ENCODE measurements around the gene LSM3.

LSM3 gene

DNA sequence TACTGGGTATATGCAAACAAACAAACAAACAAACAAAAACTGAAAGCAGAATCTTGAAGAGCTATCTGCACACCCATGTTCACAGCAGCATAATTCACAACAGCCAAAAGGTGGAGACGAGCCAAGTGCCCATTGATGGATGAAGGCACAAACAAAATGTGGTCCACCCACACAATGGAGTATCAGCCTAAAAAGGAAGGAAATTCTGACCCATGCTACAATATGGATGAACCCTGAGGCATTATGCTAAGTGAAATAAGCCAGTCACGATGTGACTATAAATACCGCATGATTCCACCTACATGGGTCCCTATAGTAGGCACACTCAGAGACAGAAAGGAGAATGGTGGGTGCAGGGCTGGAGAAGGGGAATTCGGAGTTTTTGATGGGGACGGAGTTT lies 24.3 kb upstream of the LSM3 start:
- Histone ChIP-seq H3K4me1 (ENCODE audit: low read length) (no peaks in the 10 kb centered on the region), H3K9me2 (replicated peaks; ENCODE audit: insufficient read depth, low read length) (no peaks in the 10 kb centered on the region), H3K9ac (ENCODE audit: low read length) (no peak overlapping the region), H2AFZ (ENCODE audit: low read length) (no peak overlapping the region), H4K20me1 (ENCODE audit: insufficient read depth, low read length) (no peaks in the 10 kb centered on the region), H3K4me2 (ENCODE audit: low read depth, low read length) (no peak overlapping the region), H3F3A (ENCODE audit: insufficient read depth, low read length) (no peaks in the 10 kb centered on the region), H3K79me2 (ENCODE audit: low read length) (no peaks in the 10 kb centered on the region), H3K9me3 (replicated peaks; ENCODE audit: insufficient read depth, low read length) (no peaks in the 10 kb centered on the region), H3K27ac (ENCODE audit: low read length) (no peak overlapping the region), H3K4me3 (ENCODE audit: low read length) (no peak overlapping the region), H3K27me3 (replicated peaks; ENCODE audit: insufficient read depth, low read length) (no peaks in the 10 kb centered on the region), H3K36me3 (replicated peaks; ENCODE audit: insufficient read depth, low read length) (no peaks in the 10 kb centered on the region; the same call in 1 of the 2 replicates)
- DNase-seq = no peak
- TF ChIP-seq EZH2 (optimal IDR thresholded peaks at IDR 0.05; ENCODE audit: low read depth, low read length) (no peak), EZH2phosphoT487 (IDR thresholded peaks at IDR 0.05; ENCODE audit: low read length) (no peak)
- TF ChIP-seq, protein P1, sequence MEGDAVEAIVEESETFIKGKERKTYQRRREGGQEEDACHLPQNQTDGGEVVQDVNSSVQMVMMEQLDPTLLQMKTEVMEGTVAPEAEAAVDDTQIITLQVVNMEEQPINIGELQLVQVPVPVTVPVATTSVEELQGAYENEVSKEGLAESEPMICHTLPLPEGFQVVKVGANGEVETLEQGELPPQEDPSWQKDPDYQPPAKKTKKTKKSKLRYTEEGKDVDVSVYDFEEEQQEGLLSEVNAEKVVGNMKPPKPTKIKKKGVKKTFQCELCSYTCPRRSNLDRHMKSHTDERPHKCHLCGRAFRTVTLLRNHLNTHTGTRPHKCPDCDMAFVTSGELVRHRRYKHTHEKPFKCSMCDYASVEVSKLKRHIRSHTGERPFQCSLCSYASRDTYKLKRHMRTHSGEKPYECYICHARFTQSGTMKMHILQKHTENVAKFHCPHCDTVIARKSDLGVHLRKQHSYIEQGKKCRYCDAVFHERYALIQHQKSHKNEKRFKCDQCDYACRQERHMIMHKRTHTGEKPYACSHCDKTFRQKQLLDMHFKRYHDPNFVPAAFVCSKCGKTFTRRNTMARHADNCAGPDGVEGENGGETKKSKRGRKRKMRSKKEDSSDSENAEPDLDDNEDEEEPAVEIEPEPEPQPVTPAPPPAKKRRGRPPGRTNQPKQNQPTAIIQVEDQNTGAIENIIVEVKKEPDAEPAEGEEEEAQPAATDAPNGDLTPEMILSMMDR (IDR thresholded peaks at IDR 0.05; ENCODE audit: low read length) = no peak

DNA sequence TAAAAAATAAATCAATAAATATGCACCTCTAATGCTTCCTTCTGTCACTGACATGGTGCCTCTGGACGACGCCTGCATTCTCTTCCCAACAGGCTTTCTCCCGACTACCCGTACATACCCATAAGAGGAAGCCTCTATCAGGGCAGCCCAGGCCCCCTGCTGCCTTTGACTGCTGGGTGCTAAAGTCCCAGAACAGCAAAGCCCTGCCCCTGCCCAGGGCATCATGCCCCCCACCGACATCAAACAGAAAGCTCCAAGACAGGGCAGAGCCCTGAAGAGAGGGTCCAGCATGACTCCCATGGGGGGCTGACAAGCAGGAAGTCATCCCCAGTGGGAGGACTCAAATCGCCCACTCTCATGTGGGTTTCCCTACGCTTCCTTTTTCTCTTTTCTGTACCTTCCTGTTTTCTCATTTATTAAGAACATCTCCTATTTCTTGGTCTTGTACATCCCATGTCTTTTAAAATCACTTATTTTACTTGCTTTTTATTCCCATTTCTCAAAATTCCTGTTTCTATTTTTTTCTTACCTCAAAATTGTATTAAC lies 23.6 kb upstream of the LSM3 start:
- Histone ChIP-seq H3K79me2 (ENCODE audit: low read length) (no peaks in the 10 kb centered on the region), H3K4me2 (ENCODE audit: low read depth, low read length) (no peak overlapping the region), H3F3A (ENCODE audit: insufficient read depth, low read length) (no peaks in the 10 kb centered on the region), H4K20me1 (ENCODE audit: insufficient read depth, low read length) (no peaks in the 10 kb centered on the region), H3K9me2 (replicated peaks; ENCODE audit: insufficient read depth, low read length) (no peaks in the 10 kb centered on the region), H3K36me3 (replicated peaks; ENCODE audit: insufficient read depth, low read length) (no peaks in the 10 kb centered on the region; the same call in 1 of the 2 replicates), H3K27me3 (replicated peaks; ENCODE audit: insufficient read depth, low read length) (no peaks in the 10 kb centered on the region), H3K9ac (ENCODE audit: low read length) (no peak overlapping the region), H3K4me1 (ENCODE audit: low read length) (no peaks in the 10 kb centered on the region), H3K4me3 (ENCODE audit: low read length) (no peak overlapping the region), H3K9me3 (replicated peaks; ENCODE audit: insufficient read depth, low read length) (no peaks in the 10 kb centered on the region), H3K27ac (ENCODE audit: low read length) (no peak overlapping the region), H2AFZ (ENCODE audit: low read length) (no peak overlapping the region)
- DNase-seq = no peak
- no peak for TF ChIP-seq EZH2phosphoT487 (IDR thresholded peaks at IDR 0.05; ENCODE audit: low read length)
- TF ChIP-seq EZH2 (optimal IDR thresholded peaks at IDR 0.05; ENCODE audit: low read depth, low read length) = no peak
- TF ChIP-seq, protein P1 (IDR thresholded peaks at IDR 0.05; ENCODE audit: low read length) = no peak

DNA sequence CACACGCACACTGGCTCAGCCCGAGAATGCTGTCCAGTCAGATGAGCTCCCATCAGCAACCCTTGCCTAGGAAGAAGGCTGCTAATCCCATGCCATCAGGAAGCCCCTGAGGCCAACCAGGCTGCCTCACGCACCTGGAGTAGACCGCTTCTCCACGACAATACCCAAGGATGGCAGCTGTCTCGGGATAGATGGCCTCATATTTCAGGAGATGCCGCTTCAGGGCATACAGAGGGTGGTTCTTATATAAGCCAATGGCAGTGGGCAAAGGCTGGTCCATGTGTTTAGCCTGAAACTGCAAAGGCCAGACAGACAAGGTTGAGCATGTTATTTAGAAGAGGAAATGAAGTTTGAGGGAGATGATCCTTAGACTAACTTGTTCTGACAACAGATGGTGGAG lies 22.4 kb upstream of the LSM3 start:
- TF ChIP-seq EZH2 (optimal IDR thresholded peaks at IDR 0.05; ENCODE audit: low read depth, low read length) (no peak), EZH2phosphoT487 (IDR thresholded peaks at IDR 0.05; ENCODE audit: low read length) (no peak)
- TF ChIP-seq, protein P1 (IDR thresholded peaks at IDR 0.05; ENCODE audit: low read length) = no peak

More for the DNA sequence above, 22.4 kb upstream of the LSM3 start:
- H3K9me3 ChIP-seq (replicated peaks; ENCODE audit: insufficient read depth, low read length) = no peaks in the 10 kb centered on the region
- H3K27ac ChIP-seq (ENCODE audit: low read length) = no peak overlapping the region
- no peak overlapping the region for H2AFZ ChIP-seq (ENCODE audit: low read length)
- H3F3A ChIP-seq (ENCODE audit: insufficient read depth, low read length) = no peaks in the 10 kb centered on the region
- no peaks in the 10 kb centered on the region for H3K4me1 ChIP-seq (ENCODE audit: low read length)
- H4K20me1 ChIP-seq (ENCODE audit: insufficient read depth, low read length) = no peaks in the 10 kb centered on the region
- no peaks in the 10 kb centered on the region for H3K79me2 ChIP-seq (ENCODE audit: low read length)
- no peaks in the 10 kb centered on the region for H3K9me2 ChIP-seq (replicated peaks; ENCODE audit: insufficient read depth, low read length)
- no peak overlapping the region for H3K9ac ChIP-seq (ENCODE audit: low read length)
- DNase-seq = no peak
- no peak overlapping the region for H3K4me2 ChIP-seq (ENCODE audit: low read depth, low read length)
- no peaks in the 10 kb centered on the region for H3K27me3 ChIP-seq (replicated peaks; ENCODE audit: insufficient read depth, low read length)
- no peak overlapping the region for H3K4me3 ChIP-seq (ENCODE audit: low read length)
- H3K36me3 ChIP-seq (replicated peaks; ENCODE audit: insufficient read depth, low read length) = peaks cover 4% of the 10 kb centered on the region; the same call in 1 of the 2 replicates
